ENCODE data around the gene RBM4B. TPM values are rescaled to one million over a fixed set of nuclear protein-coding genes. Genes with fewer than 3 reads are reported as not detected.
A peak's percentile ranks its signal among the peaks of the same experiment; 100 is the strongest.

RBM4B gene
- total RNA-seq, 1 experiment from 2014 or later, result 14.1 TPM

GRCh38 chr11:66619080-66619554 is 58.6 kb downstream of the RBM4B start (continued):
- TF ChIP-seq RELA (CRISPR knock-in tag; IDR thresholded peaks at IDR 0.05; ENCODE audit: borderline replicate concordance) (no peak), TEAD1 (CRISPR knock-in tag; IDR thresholded peaks at IDR 0.05) (no peak), ESRRA (CRISPR knock-in tag; IDR thresholded peaks at IDR 0.05; ENCODE audit: borderline replicate concordance) (no peak)

GRCh38 chr11:66617155-66617834 is 60.4 kb downstream of the RBM4B start:
- ChIA-PET POLR2A (interaction anchor here (0.6 to 1.9 kb wide), 5 partner anchors 21 to 137 kb away, joined by 3 to 32 read pairs (median 5); partner anchors contain the start of genes ACTN3, CCDC87, DPP3 and RBM4), CTCF (interaction anchor here (1.0 to 2.1 kb wide), 5 partner anchors 20 to 179 kb away, joined by 3 to 9 read pairs (median 6); partner anchors contain the start of genes MRPL11, RBM4B and ZDHHC24)
- H3K9me3 Mint-ChIP-seq, result no peaks in the 10 kb centered on the region
- DNase-seq (ENCODE audit: low spot score) (no peak), ATAC-seq (no peak)
- peak overlapping the region; percentile 98 for H3K4me3 Mint-ChIP-seq
- H3K27ac Mint-ChIP-seq, result peak overlapping the region; percentile 99
- H3K27me3 Mint-ChIP-seq (ENCODE audit: low read depth), result no peaks in the 10 kb centered on the region
- H3K4me1 Mint-ChIP-seq, result peaks cover 36% of the 10 kb centered on the region
- TF ChIP-seq ERG (CRISPR knock-in tag; IDR thresholded peaks at IDR 0.05) (no peak), ATF2 (CRISPR knock-in tag; IDR thresholded peaks at IDR 0.05; ENCODE audit: borderline replicate concordance, low read depth) (no peak), ARID4B (CRISPR knock-in tag; IDR thresholded peaks at IDR 0.05; ENCODE audit: borderline replicate concordance) (peak; percentile 50; the same call in 1 of the 2 replicates)
- peaks cover 34% of the 10 kb centered on the region for H3K36me3 Mint-ChIP-seq

- Mint-ChIP-seq H3K4me1 (peaks cover 33% of the 10 kb centered on the region), H3K4me3 (peak within 1 kb of the TSS; percentile 98), H3K27ac (peak within 1 kb of the TSS; percentile 99), H3K36me3 (peaks cover 31% of the 10 kb centered on the region), H3K27me3 (ENCODE audit: low read depth) (no peaks in the 10 kb centered on the region), H3K9me3 (no peaks in the 10 kb centered on the region)
- ChIA-PET CTCF (interaction anchor here (0.6 to 2.1 kb wide), 8 partner anchors 21 to 235 kb away, joined by 3 to 9 read pairs (median 6); partner anchors contain the start of genes MRPL11 and RBM4B), POLR2A (interaction anchor here (0.6 to 1.9 kb wide), 11 partner anchors 14 to 1769 kb away, joined by 3 to 32 read pairs (median 4); partner anchors contain the start of genes CCDC87, DPP3, PELI3 and RBM4)
- DNase-seq (ENCODE audit: low spot score), result peak; percentile 99
- peak; percentile 96 for ATAC-seq
- peak; percentile 72; the same call in 1 of the 2 replicates for TF ChIP-seq ZNF281 (CRISPR knock-in tag; IDR thresholded peaks at IDR 0.05)
- no peak for TF ChIP-seq USF2 (CRISPR knock-in tag; IDR thresholded peaks at IDR 0.05)
- TF ChIP-seq ETV6 (CRISPR knock-in tag; IDR thresholded peaks at IDR 0.05), result peak; percentile 55; the same call in 1 of the 2 replicates
- TF ChIP-seq RORB (CRISPR knock-in tag; IDR thresholded peaks at IDR 0.05), result no peak
- TF ChIP-seq ZSCAN18 (CRISPR knock-in tag; IDR thresholded peaks at IDR 0.05), result no peak
- no peak for TF ChIP-seq JAZF1 (CRISPR knock-in tag; IDR thresholded peaks at IDR 0.05)
- TF ChIP-seq TEAD4 (CRISPR knock-in tag; IDR thresholded peaks at IDR 0.05), result 0 out of 2 replicates have a peak, but pooled peaks have one; percentile 50
- TF ChIP-seq FOXJ3 (CRISPR knock-in tag; IDR thresholded peaks at IDR 0.05; ENCODE audit: borderline replicate concordance), result no peak
- no peak for TF ChIP-seq ZNF396 (CRISPR knock-in tag; IDR thresholded peaks at IDR 0.05; ENCODE audit: borderline replicate concordance)
- TF ChIP-seq ATF1 (CRISPR knock-in tag; IDR thresholded peaks at IDR 0.05), result no peak
- no peak for TF ChIP-seq EMX1 (CRISPR knock-in tag; IDR thresholded peaks at IDR 0.05)
- no peak for TF ChIP-seq NR2C2 (CRISPR knock-in tag; IDR thresholded peaks at IDR 0.05)
Measured at GRCh38 chr11:66616379-66617154, 61.1 kb downstream of the RBM4B start, which contains the start of gene RBM14. Gene RBM14, plus strand, starts transcription at chr11:66616630. Its CDS starts 91 bp downstream, at chr11:66616721.

Measured in WTC11 (cell line).